ENCODE results near the gene ARHGAP28.

ARHGAP28 gene

DNA sequence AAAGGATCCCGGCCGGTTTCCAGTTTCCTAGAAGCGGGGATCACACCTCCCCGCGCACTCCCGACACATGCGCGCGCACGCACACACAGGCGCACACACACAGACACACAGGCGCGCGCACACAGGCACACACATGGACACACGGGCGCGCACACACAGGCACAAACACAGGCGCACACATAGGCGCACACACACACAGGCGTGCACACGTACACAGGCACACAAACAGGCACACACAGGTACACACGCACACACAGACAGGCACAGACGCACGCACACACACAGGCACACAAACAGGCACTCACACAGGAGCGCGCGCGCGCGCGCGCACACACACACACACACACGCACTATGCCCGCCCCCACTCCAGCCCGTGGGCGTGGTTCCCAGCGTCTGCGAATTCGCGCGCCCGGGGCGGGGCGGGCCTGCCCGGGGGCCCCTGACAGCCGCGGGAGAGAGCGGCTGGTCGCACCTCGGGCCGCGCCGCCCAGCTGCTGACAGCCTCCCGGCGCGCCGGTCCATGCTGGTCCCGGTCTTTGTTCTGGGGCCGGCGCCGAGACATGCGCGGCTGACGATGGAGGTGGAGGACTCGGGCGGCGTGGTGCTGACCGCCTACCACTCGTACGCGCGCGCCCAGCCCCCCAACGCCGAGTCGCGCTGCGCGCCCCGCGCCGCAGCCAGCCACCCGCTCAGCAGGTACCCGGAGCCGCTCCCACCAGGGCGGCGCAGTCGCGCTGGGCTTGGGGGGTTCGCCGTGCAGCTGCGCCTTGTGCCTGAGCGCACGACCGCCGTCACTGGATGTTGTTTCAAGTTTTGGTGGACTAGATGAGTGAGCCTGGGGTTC, at the start of gene ARHGAP28:
Gene ARHGAP28 (plus strand): TSS at position 470 of the 845 bp plus-strand sequence. CDS start 106 bp downstream, at position 576.
- no peak for DNase-seq (ENCODE audit: low read depth in 2 of 2)

DNA sequence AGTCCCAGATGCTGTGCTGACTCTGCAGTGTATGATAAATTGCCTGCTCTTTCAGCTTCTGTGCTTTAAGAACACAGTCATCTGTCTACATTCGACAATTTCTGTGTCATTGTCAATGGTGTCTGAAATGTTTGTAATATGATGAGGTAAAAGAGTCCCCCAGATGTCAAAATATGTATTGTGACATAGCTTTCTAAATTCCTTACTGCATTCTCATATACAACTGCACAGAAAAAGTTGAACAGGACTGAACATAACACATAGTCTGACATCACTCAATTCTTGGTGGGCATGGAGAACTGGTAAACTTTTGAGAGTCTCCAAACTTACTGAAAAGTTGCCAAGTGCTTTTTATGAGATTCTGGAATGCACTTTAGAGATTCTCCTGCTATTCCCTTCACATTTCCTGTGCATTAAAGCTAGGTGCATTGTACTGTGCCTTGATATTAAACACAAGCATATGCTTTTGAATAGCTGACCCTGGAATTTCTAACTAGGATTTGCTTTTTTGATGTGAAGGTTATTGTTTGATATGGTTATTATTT, 48.1 kb upstream of the ARHGAP28 start:
- no peak for DNase-seq (ENCODE audit: low read depth in 2 of 2)

DNA sequence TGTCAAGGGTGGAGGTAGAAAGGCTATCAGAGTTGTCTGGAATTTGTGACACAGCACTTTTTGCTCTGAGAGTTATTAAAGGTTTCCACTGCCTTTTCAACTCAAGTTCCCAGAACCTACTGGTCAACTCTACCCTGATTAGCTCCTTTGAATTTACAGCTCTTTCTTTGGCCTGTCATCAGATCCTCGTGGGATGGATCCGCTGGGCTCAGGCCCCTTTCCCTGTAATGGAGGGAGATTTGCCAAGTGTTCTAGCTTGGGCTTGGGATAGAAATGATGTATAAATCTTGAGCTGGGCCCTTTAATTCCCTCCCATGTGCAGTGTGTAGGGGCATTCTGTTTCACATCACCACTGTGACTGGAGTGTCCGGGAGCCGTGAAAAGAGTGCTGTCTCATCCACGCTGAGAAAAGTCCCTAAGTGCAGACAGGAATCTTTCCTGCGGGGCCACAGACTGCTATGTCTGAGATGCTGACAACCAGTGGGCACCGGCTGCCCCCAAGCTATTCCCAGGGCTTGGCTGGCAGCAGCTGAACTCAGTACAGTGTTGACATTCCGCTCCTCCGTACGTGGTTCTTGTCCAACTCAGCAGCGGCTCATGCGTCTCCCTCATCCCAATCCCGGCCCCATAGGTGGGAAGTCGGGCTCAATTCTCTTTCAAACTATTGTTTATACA, 46.9 kb upstream of the ARHGAP28 start:
- DNase-seq (ENCODE audit: low read depth in 2 of 2): no peak

- no peak for DNase-seq (ENCODE audit: low read depth in 2 of 2)
Observed at GRCh38 chr18:6683112-6683876, 46.2 kb upstream of the ARHGAP28 start.

DNA sequence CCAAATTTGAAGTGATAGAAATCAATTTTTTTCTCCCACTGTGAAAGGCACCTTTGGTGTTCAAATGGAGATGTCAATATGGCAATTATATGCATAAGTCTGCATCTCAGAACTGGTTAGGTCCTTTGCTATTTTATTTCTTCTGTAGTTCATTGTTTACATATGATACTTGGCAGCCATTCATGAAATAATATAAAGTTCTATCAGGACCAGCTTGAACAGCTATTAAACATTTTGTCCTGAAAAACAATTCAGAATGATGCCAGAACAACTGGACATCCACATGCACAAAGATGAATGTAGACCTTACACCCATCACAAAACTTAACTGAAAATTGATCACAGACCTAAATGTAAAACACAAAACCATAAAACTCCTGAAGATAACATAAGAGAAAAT, 41.8 kb upstream of the ARHGAP28 start:
- DNase-seq (ENCODE audit: low read depth in 2 of 2): no peak

DNA sequence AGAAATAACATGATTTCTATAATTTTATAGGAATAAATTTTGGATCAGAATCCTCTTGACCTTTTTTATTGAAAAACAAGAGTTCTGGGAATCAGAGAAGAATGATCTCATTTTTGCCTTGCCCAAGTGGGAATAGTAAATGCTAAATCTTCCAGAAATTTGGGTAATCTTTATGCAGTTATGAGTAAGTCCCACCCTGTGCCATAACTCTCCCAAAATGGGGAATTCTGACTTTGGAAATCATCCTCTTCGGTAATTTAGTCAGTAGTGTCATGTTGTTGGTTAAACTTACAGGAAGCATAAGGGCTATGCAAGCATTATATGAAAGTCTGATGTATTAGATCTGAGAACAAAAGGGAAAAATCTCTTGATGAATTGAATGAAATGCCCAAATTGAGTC, 20.6 kb upstream of the ARHGAP28 start:
- DNase-seq (ENCODE audit: low read depth in 2 of 2): no peak

- no peak for DNase-seq (ENCODE audit: low read depth in 2 of 2)
Observed at GRCh38 chr18:6711467-6711866, 18.0 kb upstream of the ARHGAP28 start.

DNA sequence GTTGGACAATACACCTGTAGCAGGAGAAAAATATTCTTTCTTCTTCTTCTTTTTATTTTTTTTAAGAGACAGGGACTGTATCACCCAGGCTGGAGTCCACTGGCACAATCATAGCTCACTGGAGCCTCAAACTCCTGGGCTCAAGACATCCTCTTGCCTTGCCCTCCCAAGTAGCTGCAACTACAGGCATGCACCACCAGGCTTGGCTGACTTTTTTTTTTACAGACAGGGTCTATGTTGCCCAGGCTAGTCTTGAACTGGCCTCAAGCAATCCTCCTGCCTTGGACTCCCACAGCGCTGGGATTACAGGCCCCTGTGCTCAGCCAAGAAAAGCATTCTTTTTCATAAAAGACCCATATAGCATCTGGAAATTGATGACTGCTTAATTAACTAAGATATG, 17.1 kb upstream of the ARHGAP28 start:
- no peak for DNase-seq (ENCODE audit: low read depth in 2 of 2)

- no peak for DNase-seq (ENCODE audit: low read depth in 2 of 2)
Observed at GRCh38 chr18:6714010-6714409, 15.5 kb upstream of the ARHGAP28 start.

- DNase-seq (ENCODE audit: low read depth in 2 of 2): no peak
Observed at GRCh38 chr18:6718267-6718666, 11.2 kb upstream of the ARHGAP28 start.

GRCh38 chr18:6719098-6719846, 10.2 kb upstream of the ARHGAP28 start:
- DNase-seq (ENCODE audit: low read depth in 2 of 2): no peak

DNA sequence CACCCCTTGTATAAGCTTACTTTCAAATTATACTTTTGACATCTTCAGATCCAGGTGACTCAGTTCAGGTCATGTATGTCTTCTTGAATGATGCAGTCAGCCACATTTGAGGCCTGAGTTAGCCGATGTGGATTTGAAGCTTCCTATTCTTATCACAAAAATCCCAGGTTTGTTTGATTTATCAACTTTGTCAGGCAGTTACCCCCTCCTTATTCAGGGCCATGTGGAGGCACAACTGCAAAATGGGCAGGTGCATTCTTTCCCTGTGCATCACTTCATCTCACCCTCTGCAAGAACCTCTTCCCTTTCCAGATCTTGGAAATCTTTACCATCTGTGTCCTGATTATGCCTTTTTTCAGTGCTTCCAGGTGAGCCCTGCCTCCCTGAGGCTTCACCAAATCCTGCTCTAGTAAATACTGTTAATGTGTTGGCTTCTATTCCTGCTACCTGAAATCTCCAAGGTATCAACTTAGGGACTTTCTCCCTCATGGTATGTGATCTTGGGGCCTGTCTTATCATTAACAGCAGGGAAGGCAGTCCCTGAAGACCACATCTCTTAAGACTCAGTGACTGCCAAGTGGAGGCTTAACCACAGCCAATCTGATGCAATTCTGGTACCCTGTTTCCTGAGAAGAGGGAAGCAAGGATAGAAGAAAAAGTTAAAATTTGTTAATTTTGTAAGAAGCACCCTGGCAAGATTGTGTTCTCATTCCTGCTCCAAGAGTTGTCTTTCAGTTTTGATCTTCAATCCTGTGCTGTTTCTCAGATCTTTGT, 9.4 kb upstream of the ARHGAP28 start:
- DNase-seq (ENCODE audit: low read depth in 2 of 2): no peak

DNA sequence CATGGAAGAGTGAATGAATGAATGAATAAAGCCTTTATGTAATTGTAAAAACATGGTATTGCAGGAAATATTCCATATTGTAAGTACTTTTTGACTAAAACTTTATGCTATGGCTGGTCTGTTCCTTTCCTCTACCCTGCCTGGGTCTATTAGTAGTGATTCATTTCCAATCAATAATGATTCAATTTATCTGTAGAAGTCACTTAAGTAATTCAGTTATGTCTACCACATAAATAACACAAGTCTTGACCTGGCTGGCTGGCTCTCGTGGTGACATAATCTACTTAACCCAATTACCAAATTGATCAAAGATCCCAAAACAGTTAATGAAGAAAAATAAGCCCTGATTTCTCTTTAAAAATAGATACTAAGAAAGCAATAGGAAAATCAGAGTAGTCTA, 7.8 kb upstream of the ARHGAP28 start:
- no peak for DNase-seq (ENCODE audit: low read depth in 2 of 2)

DNA sequence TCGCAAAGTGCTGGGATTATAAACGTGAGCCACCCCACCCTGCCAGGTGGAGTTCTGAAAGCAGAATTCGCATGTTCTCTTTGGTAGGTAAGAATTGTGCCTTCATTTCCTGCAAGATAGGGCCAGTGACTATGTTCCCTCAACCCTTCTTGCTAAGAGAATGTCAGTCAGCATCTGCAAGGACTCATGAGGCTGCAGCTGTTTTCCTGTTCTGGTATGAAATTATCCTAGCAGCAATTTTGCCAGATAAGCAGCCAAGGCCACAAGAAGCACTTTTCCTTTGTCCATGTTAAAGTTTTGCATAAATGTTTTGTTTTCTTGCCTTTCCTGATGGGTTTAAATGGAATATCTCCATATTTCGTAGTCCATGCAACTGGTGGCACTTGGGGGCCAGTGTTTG, 6.8 kb upstream of the ARHGAP28 start:
- no peak for DNase-seq (ENCODE audit: low read depth in 2 of 2)

- DNase-seq (ENCODE audit: low read depth in 2 of 2): no peak
Observed at GRCh38 chr18:6724331-6724730, 5.2 kb upstream of the ARHGAP28 start.

GRCh38 chr18:6728331-6728730, 1.2 kb upstream of the ARHGAP28 start:
- DNase-seq (ENCODE audit: low read depth in 2 of 2): no peak

GRCh38 chr18:6728809-6729246, 688 bp upstream of the ARHGAP28 start:
- no peak for DNase-seq (ENCODE audit: low read depth in 2 of 2)

GRCh38 chr18:6730416-6731221, 1.1 kb downstream of the ARHGAP28 start:
- no peak for DNase-seq (ENCODE audit: low read depth in 2 of 2)

GRCh38 chr18:6731222-6731596, 1.7 kb downstream of the ARHGAP28 start:
- no peak for DNase-seq (ENCODE audit: low read depth in 2 of 2)

GRCh38 chr18:6732952-6733351, 3.4 kb downstream of the ARHGAP28 start:
- no peak for DNase-seq (ENCODE audit: low read depth in 2 of 2)
